Karpas-422 (cell line): Measurements from ENCODE around the gene CATSPERE. TPM values are rescaled to one million over a fixed set of nuclear protein-coding genes. Genes with fewer than 3 reads are reported as not detected.

Source experiments
- DNase-seq: peaks from one replicate; pipeline ENCODE4 v3.0.0-alpha.2; 2015
- H2AFZ ChIP-seq: fragments of 200-600 bp; sonication (generic); 2 replicates; pipeline ENCODE4 v1.6.1; 2014; ENCODE audit warnings: antibody characterized with exemption, low read length, mixed read lengths
- H3K27ac ChIP-seq: fragments of 200-600 bp; sonication (generic); 2 replicates; pipeline ENCODE4 v1.5.1; 2014; ENCODE audit warnings: mild to moderate bottlenecking, low read length, moderate library complexity
- H3K27me3 ChIP-seq: fragments of 200-600 bp; sonication (generic); 2 replicates; pipeline ENCODE4 v1.6.1; 2014; ENCODE audit warnings: low read length, mixed read lengths
- H3K36me3 ChIP-seq: fragments of 200-600 bp; sonication (generic); 2 replicates; pipeline ENCODE4 v1.6.1; 2014; ENCODE audit warnings: low read length, mixed read lengths; ENCODE audit not compliant: insufficient read depth
- H3K4me1 ChIP-seq: fragments of 200-600 bp; sonication (generic); 2 replicates; pipeline ENCODE4 v1.6.1; 2014; ENCODE audit warnings: mild to moderate bottlenecking, low read length, mixed read lengths
- H3K4me2 ChIP-seq: fragments of 200-600 bp; sonication (generic); 2 replicates; pipeline ENCODE4 v1.6.1; 2014; ENCODE audit warnings: low read length, low read depth, mild to moderate bottlenecking; ENCODE audit not compliant: poor library complexity, severe bottlenecking
- H3K4me3 ChIP-seq: fragments of 200-600 bp; sonication (generic); 2 replicates; pipeline ENCODE4 v1.5.1; 2014; ENCODE audit warnings: mild to moderate bottlenecking, antibody characterized with exemption, low read length, mixed read lengths
- H3K79me2 ChIP-seq: fragments of 200-600 bp; sonication (generic); 2 replicates; pipeline ENCODE4 v1.6.1; 2014; ENCODE audit warnings: mild to moderate bottlenecking, low read length, mixed read lengths
- H3K9ac ChIP-seq: fragments of 200-600 bp; sonication (generic); 2 replicates; pipeline ENCODE4 v1.6.0; 2014; ENCODE audit warnings: low read length
- H3K9me2 ChIP-seq: fragments of 200-600 bp; sonication (generic), shearing (Covaris generic); replicated peaks from 2 replicates; pipeline ENCODE4 v1.6.0; 2014; ENCODE audit warnings: mild to moderate bottlenecking, low read length, moderate library complexity; ENCODE audit not compliant: insufficient read depth
- H3K9me3 ChIP-seq: fragments of 300-700, 200-600 bp; sonication (generic); 2 replicates; pipeline ENCODE4 v1.6.1; 2014; ENCODE audit warnings: low read length, mixed read lengths
- H4K20me1 ChIP-seq: fragments of 200-600 bp; sonication (generic); 2 replicates; pipeline ENCODE4 v1.6.1; 2014; ENCODE audit warnings: mild to moderate bottlenecking, antibody characterized with exemption, low read length, low read depth; ENCODE audit not compliant: insufficient read depth
- total RNA-seq: library from RNA; depleted of rRNA; stranded (reverse); fragments of >200 nt; shearing (Covaris generic); gene quantifications from 2 replicates; pipeline ENCODE4 v1.2.3, GENCODE V29; 2014; ENCODE audit warnings: low replicate concordance

Gene CATSPERE
- total RNA-seq, 1 experiment from 2014 or later, result 0.26 TPM

- Histone ChIP-seq H3K9ac (no peak overlapping the region), H3K9me3 (no peaks in the 10 kb centered on the region), H3K79me2 (peaks cover 98% of the 10 kb centered on the region), H3K4me1 (peaks cover 34% of the 10 kb centered on the region), H3K36me3 (peaks cover 60% of the 10 kb centered on the region), H3K9me2 (no peaks in the 10 kb centered on the region), H2AFZ (no peak overlapping the region), H4K20me1 (peaks cover 22% of the 10 kb centered on the region), H3K4me3 (no peak overlapping the region), H3K27ac (no peak overlapping the region), H3K4me2 (no peak overlapping the region), H3K27me3 (no peaks in the 10 kb centered on the region)
- DNase-seq, result no peak
Measured at GRCh38 chr1:244444854-244445253, 16.2 kb upstream of the CATSPERE start.

DNA sequence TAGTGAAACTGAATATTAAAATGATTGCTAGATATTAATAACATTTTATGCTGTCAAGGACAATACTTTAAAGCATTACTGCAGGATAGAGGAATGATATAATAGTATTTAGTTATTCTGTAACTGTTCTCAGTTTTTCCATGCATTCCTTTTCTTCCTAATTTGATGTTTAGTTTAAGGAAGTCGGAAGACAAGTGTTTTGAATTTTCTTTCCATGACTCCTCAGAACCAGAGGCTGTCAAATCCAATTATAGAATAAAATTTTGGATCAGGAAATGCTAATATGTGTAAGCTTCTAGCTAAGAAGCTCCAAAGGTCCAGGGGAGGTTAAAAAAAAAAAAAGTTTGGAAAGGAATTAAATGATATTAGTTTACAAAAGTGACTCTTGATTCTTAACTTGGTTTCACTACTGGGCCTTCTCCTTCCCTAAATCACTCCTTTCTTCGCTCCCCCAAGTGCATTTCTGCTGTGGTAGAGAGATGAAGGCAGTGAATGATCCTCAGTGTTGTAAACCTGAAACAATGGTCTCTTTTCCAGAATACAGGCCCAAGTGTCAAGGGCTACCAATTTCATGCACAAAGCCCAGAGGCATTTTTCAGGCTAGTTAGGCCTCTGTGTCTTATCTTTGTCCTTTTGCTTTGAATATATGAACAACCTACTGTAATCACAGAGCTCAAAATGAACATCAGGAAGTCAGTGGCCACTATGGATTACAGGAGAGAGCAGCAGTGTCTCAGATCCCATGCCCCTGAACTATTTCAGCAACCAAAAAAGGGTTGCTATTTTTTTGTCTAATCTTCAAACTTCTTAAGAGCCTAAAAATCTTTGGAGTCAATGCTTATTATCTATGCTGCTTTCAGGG is 15.5 kb upstream of the CATSPERE start:
- no peak overlapping the region for H2AFZ ChIP-seq
- H3K36me3 ChIP-seq, result peaks cover 63% of the 10 kb centered on the region
- peaks cover 22% of the 10 kb centered on the region for H4K20me1 ChIP-seq
- no peak overlapping the region for H3K4me3 ChIP-seq
- no peak overlapping the region for H3K9ac ChIP-seq
- no peak overlapping the region for H3K4me2 ChIP-seq
- H3K79me2 ChIP-seq, result peaks cover 98% of the 10 kb centered on the region
- H3K9me2 ChIP-seq, result no peaks in the 10 kb centered on the region
- DNase-seq, result no peak
- H3K4me1 ChIP-seq, result peaks cover 41% of the 10 kb centered on the region
- H3K27me3 ChIP-seq, result no peaks in the 10 kb centered on the region
- H3K27ac ChIP-seq, result no peak overlapping the region
- H3K9me3 ChIP-seq, result no peaks in the 10 kb centered on the region

- Histone ChIP-seq H3K36me3 (peaks cover 63% of the 10 kb centered on the region), H4K20me1 (peaks cover 22% of the 10 kb centered on the region), H3K27me3 (no peaks in the 10 kb centered on the region), H3K9me3 (no peaks in the 10 kb centered on the region), H3K4me2 (no peak overlapping the region), H3K9ac (no peak overlapping the region), H3K27ac (no peak overlapping the region), H3K4me3 (no peak overlapping the region), H3K9me2 (no peaks in the 10 kb centered on the region), H3K79me2 (peaks cover 95% of the 10 kb centered on the region), H3K4me1 (peaks cover 44% of the 10 kb centered on the region), H2AFZ (no peak overlapping the region)
- DNase-seq, result no peak
Measured at GRCh38 chr1:244447024-244447423, 14.0 kb upstream of the CATSPERE start.

DNA sequence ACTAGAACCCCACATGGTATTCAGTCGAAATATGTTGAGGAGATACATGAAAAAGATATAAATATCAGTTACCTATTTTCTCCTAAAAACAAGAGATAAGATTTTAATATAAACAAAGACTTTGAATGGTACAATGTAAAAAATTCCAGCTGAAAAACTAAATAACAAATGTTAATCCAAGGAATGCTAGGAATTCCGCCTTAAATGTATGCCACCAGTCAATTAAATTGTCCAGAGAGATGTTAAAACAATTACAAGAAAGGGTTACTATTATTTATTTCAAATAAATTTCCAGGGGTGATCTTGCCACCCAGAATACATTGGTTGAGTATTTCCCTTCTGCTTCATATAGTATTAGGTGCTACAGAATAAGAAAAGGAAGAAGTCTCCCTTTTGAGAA is 13.5 kb upstream of the CATSPERE start:
- peaks cover 90% of the 10 kb centered on the region for H3K79me2 ChIP-seq
- DNase-seq, result no peak
- H3K4me3 ChIP-seq, result no peak overlapping the region
- peaks cover 60% of the 10 kb centered on the region for H3K36me3 ChIP-seq
- H3K9me3 ChIP-seq, result no peaks in the 10 kb centered on the region
- H3K9ac ChIP-seq, result no peak overlapping the region
- peaks cover 17% of the 10 kb centered on the region for H4K20me1 ChIP-seq
- H2AFZ ChIP-seq, result no peak overlapping the region
- no peaks in the 10 kb centered on the region for H3K27me3 ChIP-seq
- no peak overlapping the region for H3K27ac ChIP-seq
- peaks cover 48% of the 10 kb centered on the region for H3K4me1 ChIP-seq
- H3K4me2 ChIP-seq, result no peak overlapping the region
- no peaks in the 10 kb centered on the region for H3K9me2 ChIP-seq

DNA sequence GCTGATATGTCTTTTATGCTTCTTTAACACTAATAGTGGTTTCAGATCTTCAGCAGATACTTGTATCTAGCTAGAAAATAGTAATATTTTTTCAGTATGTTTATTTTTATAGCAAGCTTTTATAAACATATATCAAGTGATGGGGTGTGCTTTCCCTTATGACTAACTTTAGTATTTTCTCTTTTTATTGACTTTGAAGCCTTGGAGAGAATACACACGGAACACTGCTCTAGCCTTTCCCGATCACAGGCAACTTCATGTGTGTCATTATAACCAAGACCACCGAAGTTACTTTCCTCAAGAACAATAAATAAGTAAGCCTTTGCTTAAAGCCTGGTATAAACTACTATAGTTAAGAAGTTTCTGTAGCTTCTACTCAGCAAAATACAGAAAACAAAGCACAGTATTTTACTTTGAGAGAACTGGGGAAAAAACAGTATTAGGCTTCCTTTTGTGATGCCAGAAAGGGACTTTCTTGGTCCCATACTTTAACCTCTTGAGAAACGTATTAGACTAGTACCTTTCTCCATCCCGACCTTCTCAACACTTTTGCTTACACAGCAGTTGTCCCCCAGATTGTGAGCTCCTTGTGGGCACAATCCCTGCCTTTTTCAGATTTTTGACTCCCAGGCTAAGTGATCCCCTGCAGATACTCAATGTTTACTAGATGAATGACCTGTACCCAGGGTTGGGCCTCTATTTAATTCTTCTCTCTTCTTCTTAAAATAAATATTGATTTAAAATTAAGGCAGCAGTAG is 12.6 kb upstream of the CATSPERE start:
- no peaks in the 10 kb centered on the region for H3K9me2 ChIP-seq
- H3K9ac ChIP-seq, result no peak overlapping the region
- no peak overlapping the region for H3K27ac ChIP-seq
- no peaks in the 10 kb centered on the region for H3K9me3 ChIP-seq
- no peaks in the 10 kb centered on the region for H3K27me3 ChIP-seq
- DNase-seq, result no peak
- H4K20me1 ChIP-seq, result peaks cover 11% of the 10 kb centered on the region; the same call in 1 of the 2 replicates
- peaks cover 81% of the 10 kb centered on the region for H3K79me2 ChIP-seq
- H2AFZ ChIP-seq, result no peak overlapping the region
- peaks cover 52% of the 10 kb centered on the region for H3K4me1 ChIP-seq
- H3K4me3 ChIP-seq, result no peak overlapping the region
- H3K36me3 ChIP-seq, result peaks cover 53% of the 10 kb centered on the region
- peak overlapping the region; percentile 83 for H3K4me2 ChIP-seq

- peak overlapping the region; percentile 83 for H3K4me2 ChIP-seq
- H3K4me1 ChIP-seq, result peaks cover 52% of the 10 kb centered on the region
- H3K9me3 ChIP-seq, result no peaks in the 10 kb centered on the region
Measured at GRCh38 chr1:244449936-244450508, 11.1 kb upstream of the CATSPERE start.

DNA sequence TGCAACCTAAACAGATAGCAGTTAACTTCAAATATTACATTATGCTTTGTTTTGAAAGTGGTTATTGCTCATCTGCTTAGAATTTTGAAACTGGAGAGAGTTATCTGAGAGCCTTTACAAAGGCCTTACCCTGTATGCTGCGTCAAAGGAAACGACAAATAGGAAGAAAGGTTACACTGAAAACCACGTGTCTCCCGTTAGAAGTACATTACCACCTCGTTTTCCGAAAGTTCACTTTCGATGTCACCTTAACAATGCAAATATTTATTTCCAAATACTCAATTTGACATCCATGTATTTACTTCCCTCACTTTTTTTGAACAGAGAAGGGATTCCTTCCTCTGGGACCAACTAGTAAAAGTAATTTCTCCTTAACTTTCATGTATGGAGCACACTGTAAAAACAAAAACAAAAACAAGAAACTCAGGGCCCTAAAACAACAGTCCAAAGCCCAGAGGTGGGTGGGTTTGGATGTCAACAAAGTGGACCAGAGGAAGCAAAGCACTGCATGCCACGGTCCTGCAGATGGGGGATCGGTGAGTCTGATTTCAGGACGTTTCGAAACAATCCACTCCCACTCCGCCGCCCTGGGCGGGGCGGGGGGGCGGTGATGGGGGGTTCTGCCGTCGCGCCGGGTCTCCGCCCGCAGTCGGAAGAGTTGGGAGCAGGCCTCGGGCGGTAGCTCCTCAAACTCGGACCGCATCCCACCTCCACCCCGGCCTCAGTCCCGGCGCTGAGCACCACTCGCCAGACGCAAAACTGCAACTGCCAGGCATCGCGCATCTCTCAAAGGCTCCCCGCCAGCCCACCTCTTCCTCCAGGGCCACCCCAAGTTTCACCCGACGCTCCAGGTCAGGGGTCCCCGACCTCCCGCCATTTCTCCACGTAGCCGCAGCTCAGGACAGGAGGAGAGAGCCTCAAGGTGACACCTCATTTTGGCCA is 10.2 kb upstream of the CATSPERE start:
- peak; percentile 79 for DNase-seq
- Histone ChIP-seq H3K79me2 (peaks cover 58% of the 10 kb centered on the region), H3K27me3 (no peaks in the 10 kb centered on the region), H3K9me3 (no peaks in the 10 kb centered on the region), H3K9me2 (no peaks in the 10 kb centered on the region), H3K9ac (peak overlapping the region; percentile 96), H3K36me3 (peaks cover 40% of the 10 kb centered on the region), H4K20me1 (no peaks in the 10 kb centered on the region), H3K4me1 (peaks cover 46% of the 10 kb centered on the region), H3K4me3 (peak overlapping the region; percentile 79), H3K27ac (peak overlapping the region; percentile 77), H3K4me2 (peak overlapping the region; percentile 83), H2AFZ (no peak overlapping the region)

More at GRCh38 chr1:244449936-244450508, 11.1 kb upstream of the CATSPERE start:
- H3K9ac ChIP-seq, result peak overlapping the region; percentile 96
- no peak for DNase-seq
- peaks cover 66% of the 10 kb centered on the region for H3K79me2 ChIP-seq
- peak overlapping the region; percentile 79 for H3K4me3 ChIP-seq
- no peaks in the 10 kb centered on the region for H3K27me3 ChIP-seq
- H3K27ac ChIP-seq, result peak overlapping the region; percentile 77; the same call in 1 of the 2 replicates
- H4K20me1 ChIP-seq, result peaks cover 3% of the 10 kb centered on the region; the same call in 1 of the 2 replicates
- H3K36me3 ChIP-seq, result peaks cover 44% of the 10 kb centered on the region
- no peaks in the 10 kb centered on the region for H3K9me2 ChIP-seq
- H2AFZ ChIP-seq, result no peak overlapping the region
